ENCODE measurements around the gene PLP1.
"Not testable (repeated sequence)": the region's sequence is repeated elsewhere in the genome, so short reads cannot be mapped to it uniquely, and the experiment has no call there.

Gene PLP1

DNA sequence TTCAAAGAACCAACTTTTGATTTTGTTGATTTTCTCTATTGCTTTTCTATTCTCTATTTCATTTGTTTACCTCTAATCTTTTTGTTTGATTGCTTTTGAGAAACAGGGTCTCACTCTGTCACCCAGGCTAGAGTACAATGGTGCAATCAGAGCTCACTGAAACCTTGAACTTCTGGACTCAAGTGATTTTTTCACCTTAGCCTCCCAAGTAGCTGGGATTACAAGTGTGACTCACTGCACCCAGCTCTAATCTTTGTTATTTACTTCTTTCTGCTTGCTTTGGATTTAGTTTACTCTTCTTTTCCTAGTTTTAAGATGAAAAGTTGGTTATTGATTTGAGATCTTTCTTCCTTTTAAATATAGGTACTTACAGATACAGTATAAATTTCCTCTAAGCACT is 29.2 kb downstream of the PLP1 start:
- peaks cover 0 to 5% of the 10 kb centered on the region in 2 donors for H3K27me3 ChIP-seq (ENCODE audit: control insufficient read depth in 1 of 2, insufficient read depth in 2 of 2, low read length in 2 of 2)
- H3K4me3 ChIP-seq (ENCODE audit: low read depth in 1 of 2, low read length in 2 of 2), result no peak overlapping the region
- H3K9me3 ChIP-seq (ENCODE audit: low read length), result no peaks in the 10 kb centered on the region

DNA sequence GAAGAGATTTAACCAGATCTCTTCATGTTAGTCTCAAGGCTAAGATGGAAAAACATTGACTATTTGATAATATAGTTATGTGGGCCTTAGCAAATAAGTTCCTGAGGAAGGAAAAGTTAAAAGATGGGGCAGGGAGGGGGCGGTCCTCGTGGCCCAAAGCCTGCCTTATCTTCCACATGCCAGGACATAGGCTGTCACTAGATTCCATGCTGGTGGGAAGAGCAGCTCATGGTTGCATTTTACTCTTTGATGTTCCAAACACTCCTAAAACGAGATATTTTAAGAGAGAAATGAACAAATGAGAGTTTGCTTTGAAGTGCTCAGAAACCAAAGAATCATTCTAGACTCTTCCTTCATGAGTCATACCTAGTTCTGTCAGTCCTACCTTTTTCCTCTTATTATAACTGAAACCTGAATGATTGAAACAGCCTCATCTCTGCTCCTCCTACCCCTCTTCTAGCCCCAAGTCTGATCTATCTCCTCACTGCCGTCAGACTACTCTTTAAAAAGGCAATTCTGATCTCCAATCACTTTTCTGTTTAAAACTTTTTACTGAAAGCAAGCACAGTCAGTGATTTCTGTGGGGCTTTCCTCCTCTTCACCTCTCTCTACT is 30.3 kb downstream of the PLP1 start:
- no peak overlapping the region for H3K4me3 ChIP-seq (ENCODE audit: low read depth in 1 of 2, low read length in 2 of 2)
- peaks cover 0 to 5% of the 10 kb centered on the region in 2 donors for H3K27me3 ChIP-seq (ENCODE audit: control insufficient read depth in 1 of 2, insufficient read depth in 2 of 2, low read length in 2 of 2)
- H3K27ac ChIP-seq (ENCODE audit: low read depth, low read length), result no peak overlapping the region
- no peaks in the 10 kb centered on the region for H3K36me3 ChIP-seq (ENCODE audit: insufficient read depth, low read length)
- no peaks in the 10 kb centered on the region for H3K9me3 ChIP-seq (ENCODE audit: low read length)
- no peak overlapping the region for H3K9ac ChIP-seq (ENCODE audit: low read length)
- no peaks in the 10 kb centered on the region for H3K4me1 ChIP-seq (ENCODE audit: insufficient read depth, low read length)

More for the DNA sequence above, 29.2 kb downstream of the PLP1 start:
- Histone ChIP-seq H3K4me1 (ENCODE audit: insufficient read depth, low read length) (no peaks in the 10 kb centered on the region), H3K27ac (ENCODE audit: low read depth, low read length) (no peak overlapping the region), H3K36me3 (ENCODE audit: insufficient read depth, low read length) (no peaks in the 10 kb centered on the region), H3K9ac (ENCODE audit: low read length) (no peak overlapping the region)

DNA sequence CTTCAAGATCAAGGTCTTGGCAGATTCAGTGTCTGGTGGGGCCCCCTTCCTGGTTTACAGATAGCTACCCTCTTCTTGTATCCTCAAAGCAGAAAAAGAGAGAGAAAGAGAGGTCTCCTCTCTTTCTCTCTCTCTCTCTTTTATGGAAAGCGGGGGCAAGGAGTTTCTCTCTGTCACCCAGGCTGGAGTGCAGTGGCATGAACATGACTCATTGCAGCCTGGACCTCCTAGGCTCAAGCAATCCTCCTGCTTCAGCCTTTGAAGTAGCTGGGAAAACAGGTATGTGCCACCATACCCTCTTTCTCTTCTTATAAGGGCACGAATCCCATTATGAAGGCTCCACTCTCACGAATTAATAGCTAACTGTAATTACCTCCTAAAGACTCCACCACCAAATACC is 35.2 kb downstream of the PLP1 start:
- no peaks in the 10 kb centered on the region for H3K4me1 ChIP-seq (ENCODE audit: insufficient read depth, low read length)
- no peaks in the 10 kb centered on the region for H3K36me3 ChIP-seq (ENCODE audit: insufficient read depth, low read length)
- no peak overlapping the region for H3K4me3 ChIP-seq (ENCODE audit: low read depth in 1 of 2, low read length in 2 of 2)
- peaks cover 0 to 5% of the 10 kb centered on the region in 2 donors for H3K27me3 ChIP-seq (ENCODE audit: control insufficient read depth in 1 of 2, insufficient read depth in 2 of 2, low read length in 2 of 2)
- H3K9me3 ChIP-seq (ENCODE audit: low read length), result no peaks in the 10 kb centered on the region
- no peak overlapping the region for H3K27ac ChIP-seq (ENCODE audit: low read depth, low read length)
- H3K9ac ChIP-seq (ENCODE audit: low read length), result no peak overlapping the region

DNA sequence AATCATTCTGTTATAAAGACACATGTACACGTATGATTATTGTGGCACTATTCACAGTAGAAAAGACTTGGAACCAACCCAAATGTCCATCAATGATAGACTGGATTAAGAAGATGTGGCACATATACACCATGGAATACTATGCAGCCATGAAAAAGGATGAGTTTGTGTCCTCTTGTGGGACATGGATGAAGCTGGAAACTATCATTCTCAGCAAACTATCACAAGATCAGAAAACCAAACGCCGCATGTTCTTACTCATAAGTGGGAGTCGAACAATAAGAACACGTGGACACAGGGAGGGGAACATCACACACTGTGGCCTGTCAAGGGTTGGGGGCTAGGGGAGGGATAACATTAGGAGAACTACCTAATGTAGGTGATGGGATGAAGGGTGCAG is 40.5 kb downstream of the PLP1 start:
- not testable (repeated sequence) for H3K9ac ChIP-seq (ENCODE audit: low read length); H3K27ac ChIP-seq (ENCODE audit: low read depth, low read length); H3K4me1 ChIP-seq (ENCODE audit: insufficient read depth, low read length); H3K36me3 ChIP-seq (ENCODE audit: insufficient read depth, low read length); H3K27me3 ChIP-seq (ENCODE audit: control insufficient read depth in 1 of 2, insufficient read depth in 2 of 2, low read length in 2 of 2); H3K4me3 ChIP-seq (ENCODE audit: low read depth in 1 of 2, low read length in 2 of 2); H3K9me3 ChIP-seq (ENCODE audit: low read length)

DNA sequence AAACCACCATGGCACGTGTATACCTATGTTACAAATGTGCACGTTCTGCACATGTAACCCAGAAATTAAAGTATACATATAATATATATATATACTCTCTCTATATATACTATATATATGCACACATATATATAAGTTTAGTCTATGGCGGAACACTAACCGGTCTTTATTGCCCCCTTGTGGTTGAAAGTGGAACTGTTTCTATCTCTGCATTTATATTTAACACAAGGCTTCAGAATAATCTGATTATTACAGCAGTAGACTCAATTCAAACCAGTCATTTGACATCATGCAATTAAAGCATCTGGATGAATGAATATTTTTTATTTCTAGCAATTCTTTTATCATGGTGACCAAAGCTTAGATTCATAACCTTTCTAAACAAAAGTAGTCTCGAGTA is 40.9 kb downstream of the PLP1 start:
- Histone ChIP-seq H3K36me3 (ENCODE audit: insufficient read depth, low read length) (no peaks in the 10 kb centered on the region), H3K4me3 (ENCODE audit: low read depth in 1 of 2, low read length in 2 of 2) (no peak overlapping the region), H3K9me3 (ENCODE audit: low read length) (no peaks in the 10 kb centered on the region), H3K27me3 (ENCODE audit: control insufficient read depth in 1 of 2, insufficient read depth in 2 of 2, low read length in 2 of 2) (no peaks in the 10 kb centered on the region), H3K9ac (ENCODE audit: low read length) (no peak overlapping the region), H3K27ac (ENCODE audit: low read depth, low read length) (no peak overlapping the region), H3K4me1 (ENCODE audit: insufficient read depth, low read length) (no peaks in the 10 kb centered on the region)

DNA sequence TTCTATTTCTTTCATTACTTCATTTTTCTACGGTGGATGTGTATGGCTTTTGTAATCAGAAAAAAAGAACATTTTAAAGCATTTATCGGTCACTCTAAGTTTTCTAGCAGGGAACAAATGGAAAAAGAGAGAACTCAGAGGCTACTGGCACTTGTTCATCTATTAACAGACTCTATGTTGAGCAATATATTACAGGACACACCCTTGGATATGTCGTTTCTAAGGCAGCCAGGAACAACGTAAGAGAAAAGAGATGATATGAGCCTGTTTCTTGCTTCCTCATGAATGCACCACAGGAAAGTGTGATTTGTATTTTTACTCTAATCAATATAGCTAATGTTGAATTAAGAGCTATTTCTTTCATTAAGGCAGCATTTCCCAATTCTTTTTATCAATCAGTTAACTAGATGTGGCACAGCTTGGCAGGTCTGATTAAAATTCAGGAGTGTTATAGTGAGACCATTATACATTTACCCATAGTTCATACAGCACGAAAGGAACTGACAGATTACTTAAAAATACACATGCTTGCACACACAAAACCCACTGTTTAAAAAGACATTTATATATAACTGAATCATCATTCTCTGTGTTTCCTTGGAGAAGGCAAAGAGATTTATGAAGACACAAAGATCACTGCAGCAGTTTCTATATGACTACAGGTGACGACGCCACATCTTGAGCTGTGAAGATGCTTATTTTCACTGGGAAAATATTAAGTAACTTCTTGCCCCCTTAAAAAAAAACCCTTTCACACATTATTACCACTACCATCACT is 42.4 kb downstream of the PLP1 start:
- Histone ChIP-seq H3K9ac (ENCODE audit: low read length) (no peak overlapping the region), H3K36me3 (ENCODE audit: insufficient read depth, low read length) (no peaks in the 10 kb centered on the region), H3K4me1 (ENCODE audit: insufficient read depth, low read length) (no peaks in the 10 kb centered on the region), H3K9me3 (ENCODE audit: low read length) (no peaks in the 10 kb centered on the region), H3K27ac (ENCODE audit: low read depth, low read length) (no peak overlapping the region), H3K4me3 (ENCODE audit: low read depth in 1 of 2, low read length in 2 of 2) (no peak overlapping the region), H3K27me3 (ENCODE audit: control insufficient read depth in 1 of 2, insufficient read depth in 2 of 2, low read length in 2 of 2) (no peaks in the 10 kb centered on the region)

DNA sequence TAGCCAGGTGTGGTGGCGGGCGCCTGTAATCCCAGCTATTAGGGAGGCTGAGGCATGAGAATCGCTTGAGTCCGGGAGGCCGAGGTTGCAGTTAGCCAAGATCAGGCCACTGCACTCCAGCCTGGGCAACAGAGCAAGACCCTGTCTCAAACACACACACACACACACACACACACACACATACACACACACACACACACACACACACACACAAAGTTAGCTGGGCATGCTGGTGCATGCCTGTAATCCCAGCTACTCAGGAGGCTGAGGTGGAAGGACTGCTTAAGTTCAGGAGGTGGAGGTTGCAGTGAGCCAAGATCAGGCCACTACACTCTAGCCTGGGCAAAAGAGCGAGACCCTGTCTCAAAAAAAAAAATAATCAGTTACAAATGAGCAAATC is 44.2 kb downstream of the PLP1 start:
- not testable (repeated sequence) for H3K9me3 ChIP-seq (ENCODE audit: low read length); H3K27me3 ChIP-seq (ENCODE audit: control insufficient read depth in 1 of 2, insufficient read depth in 2 of 2, low read length in 2 of 2); H3K27ac ChIP-seq (ENCODE audit: low read depth, low read length); H3K36me3 ChIP-seq (ENCODE audit: insufficient read depth, low read length); H3K9ac ChIP-seq (ENCODE audit: low read length); H3K4me3 ChIP-seq (ENCODE audit: low read depth in 1 of 2, low read length in 2 of 2); H3K4me1 ChIP-seq (ENCODE audit: insufficient read depth, low read length)

DNA sequence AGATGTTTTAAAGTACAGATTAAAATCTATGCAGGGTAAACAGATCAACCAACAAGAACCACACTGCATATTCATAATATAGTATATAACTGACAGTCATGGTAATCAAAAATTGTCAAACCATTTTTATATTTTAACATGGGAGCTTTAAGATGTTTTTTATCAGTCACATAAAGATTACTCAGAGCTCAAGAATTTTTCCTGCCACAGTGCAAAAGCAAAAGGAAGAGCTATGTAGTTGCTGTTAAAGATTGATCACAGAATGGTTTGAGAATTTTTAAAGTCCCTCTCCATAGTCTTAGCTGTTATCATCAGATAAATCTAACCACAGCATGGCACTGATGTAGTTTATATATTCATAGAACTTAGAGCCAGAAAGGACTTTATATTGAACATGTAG is 47.0 kb downstream of the PLP1 start:
- Histone ChIP-seq H3K27ac (ENCODE audit: low read depth, low read length) (no peak overlapping the region), H3K9me3 (ENCODE audit: low read length) (no peaks in the 10 kb centered on the region), H3K9ac (ENCODE audit: low read length) (no peak overlapping the region), H3K36me3 (ENCODE audit: insufficient read depth, low read length) (no peaks in the 10 kb centered on the region), H3K4me3 (ENCODE audit: low read depth in 1 of 2, low read length in 2 of 2) (no peak overlapping the region), H3K27me3 (ENCODE audit: control insufficient read depth in 1 of 2, insufficient read depth in 2 of 2, low read length in 2 of 2) (no peaks in the 10 kb centered on the region), H3K4me1 (ENCODE audit: insufficient read depth, low read length) (no peaks in the 10 kb centered on the region)

DNA sequence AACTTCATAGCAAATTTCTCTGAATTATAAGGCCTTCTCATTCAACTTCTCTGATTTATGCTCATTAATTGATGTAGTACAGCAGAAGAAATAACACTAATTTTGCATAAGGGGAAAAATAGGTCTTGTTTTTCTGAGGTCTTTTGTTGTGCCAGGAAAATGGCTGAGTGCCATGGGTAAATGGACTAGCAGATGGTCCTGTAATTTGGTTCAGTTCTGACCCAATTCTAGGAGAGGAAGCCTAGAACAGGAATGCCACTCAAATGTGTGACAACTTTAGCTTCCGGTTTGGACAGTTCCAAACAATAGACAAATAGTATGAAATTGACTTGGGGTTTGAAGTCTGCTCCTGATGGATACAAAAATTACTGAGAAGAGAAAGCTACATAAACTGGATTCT is 49.2 kb downstream of the PLP1 start:
- H3K4me3 ChIP-seq (ENCODE audit: low read depth in 1 of 2, low read length in 2 of 2), result no peak overlapping the region
- H3K9ac ChIP-seq (ENCODE audit: low read length), result no peak overlapping the region
- no peaks in the 10 kb centered on the region for H3K9me3 ChIP-seq (ENCODE audit: low read length)
- H3K36me3 ChIP-seq (ENCODE audit: insufficient read depth, low read length), result no peaks in the 10 kb centered on the region
- no peaks in the 10 kb centered on the region for H3K27me3 ChIP-seq (ENCODE audit: control insufficient read depth in 1 of 2, insufficient read depth in 2 of 2, low read length in 2 of 2)
- no peaks in the 10 kb centered on the region for H3K4me1 ChIP-seq (ENCODE audit: insufficient read depth, low read length)
- H3K27ac ChIP-seq (ENCODE audit: low read depth, low read length), result no peak overlapping the region

DNA sequence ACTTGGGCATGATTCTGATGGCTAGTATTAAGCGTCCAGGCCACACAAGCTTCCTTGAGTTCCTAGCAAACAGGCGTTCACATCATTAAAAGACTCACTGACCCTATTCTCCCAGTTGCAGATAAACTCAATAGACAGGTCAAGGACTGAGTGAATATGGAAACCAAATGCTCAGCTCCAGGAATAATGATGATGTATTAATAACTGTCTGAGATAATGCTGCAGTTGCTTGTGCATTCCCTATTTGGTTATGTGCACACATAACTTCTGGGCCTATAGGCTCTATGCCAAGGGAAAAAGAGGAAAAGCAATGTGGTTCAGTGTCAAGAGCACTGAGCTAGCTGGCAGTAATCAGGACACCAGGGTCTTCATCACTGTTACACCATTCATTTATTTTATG is 51.9 kb downstream of the PLP1 start:
- H3K4me3 ChIP-seq (ENCODE audit: low read depth in 1 of 2, low read length in 2 of 2), result no peak overlapping the region
- H3K4me1 ChIP-seq (ENCODE audit: insufficient read depth, low read length), result no peaks in the 10 kb centered on the region
- H3K9ac ChIP-seq (ENCODE audit: low read length), result no peak overlapping the region
- no peaks in the 10 kb centered on the region for H3K9me3 ChIP-seq (ENCODE audit: low read length)
- no peak overlapping the region for H3K27ac ChIP-seq (ENCODE audit: low read depth, low read length)
- no peaks in the 10 kb centered on the region for H3K27me3 ChIP-seq (ENCODE audit: control insufficient read depth in 1 of 2, insufficient read depth in 2 of 2, low read length in 2 of 2)
- H3K36me3 ChIP-seq (ENCODE audit: insufficient read depth, low read length), result no peaks in the 10 kb centered on the region

DNA sequence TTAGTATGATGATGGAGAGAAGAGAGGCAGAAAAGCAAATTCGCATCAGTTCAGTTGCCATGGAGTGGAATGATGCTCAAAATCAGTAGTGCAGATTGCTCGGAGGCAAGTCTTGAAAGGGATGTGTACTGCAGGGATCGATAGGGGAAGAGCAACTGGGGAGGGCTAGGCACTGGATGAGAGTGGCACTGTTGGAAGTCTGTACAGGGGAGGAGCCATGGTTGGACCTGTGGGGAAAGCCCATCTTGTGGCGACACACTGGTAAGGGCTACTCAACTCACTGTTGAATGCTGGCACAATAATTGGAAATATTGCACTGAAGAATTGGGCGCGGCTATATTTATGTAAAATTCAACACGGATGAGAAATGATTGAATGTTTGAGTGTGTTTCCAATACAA is 54.2 kb downstream of the PLP1 start:
- H3K27ac ChIP-seq (ENCODE audit: low read depth, low read length), result no peak overlapping the region
- no peak overlapping the region for H3K9ac ChIP-seq (ENCODE audit: low read length)
- no peaks in the 10 kb centered on the region for H3K4me1 ChIP-seq (ENCODE audit: insufficient read depth, low read length)
- no peaks in the 10 kb centered on the region for H3K9me3 ChIP-seq (ENCODE audit: low read length)
- H3K4me3 ChIP-seq (ENCODE audit: low read depth in 1 of 2, low read length in 2 of 2), result peak overlapping the region in 1 of 2 donors; percentile 63
- no peaks in the 10 kb centered on the region for H3K36me3 ChIP-seq (ENCODE audit: insufficient read depth, low read length)
- H3K27me3 ChIP-seq (ENCODE audit: control insufficient read depth in 1 of 2, insufficient read depth in 2 of 2, low read length in 2 of 2), result no peaks in the 10 kb centered on the region

DNA sequence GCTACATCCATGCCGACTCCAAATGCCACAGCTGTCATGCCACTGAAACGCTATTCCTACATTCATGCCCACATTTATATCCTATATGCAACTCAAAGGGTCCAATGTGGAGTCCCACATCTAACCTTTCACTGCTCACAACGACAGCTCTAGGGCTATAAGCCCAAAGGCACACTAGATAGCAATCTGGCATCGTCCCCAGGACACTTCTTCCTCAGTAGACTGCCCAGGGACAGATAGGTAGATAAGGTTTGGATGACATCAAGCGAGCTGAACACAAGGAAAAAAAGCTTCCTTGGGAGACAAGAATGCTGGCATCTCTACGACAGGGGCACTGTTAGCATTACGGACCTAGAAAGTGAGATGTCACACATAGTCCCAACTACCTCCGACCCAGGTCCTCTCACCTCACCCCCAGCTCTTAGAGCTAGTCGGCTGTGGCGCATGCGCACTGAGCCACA is 54.7 kb downstream of the PLP1 start:
- H3K27ac ChIP-seq (ENCODE audit: low read depth, low read length), result no peak overlapping the region
- H3K9ac ChIP-seq (ENCODE audit: low read length), result no peak overlapping the region

More for the DNA sequence above, 54.7 kb downstream of the PLP1 start:
- Histone ChIP-seq H3K27me3 (ENCODE audit: control insufficient read depth in 1 of 2, insufficient read depth in 2 of 2, low read length in 2 of 2) (no peaks in the 10 kb centered on the region), H3K4me1 (ENCODE audit: insufficient read depth, low read length) (no peaks in the 10 kb centered on the region), H3K4me3 (ENCODE audit: low read depth in 1 of 2, low read length in 2 of 2) (peak overlapping the region; percentile 27 to 63), H3K9me3 (ENCODE audit: low read length) (no peaks in the 10 kb centered on the region), H3K36me3 (ENCODE audit: insufficient read depth, low read length) (no peaks in the 10 kb centered on the region)
